GM19328 (cell line): ENCODE results near the gene U2AF1L4.

Source experiments
- ATAC-seq: cut with Tn5 transposase; IDR thresholded peaks from one replicate; pipeline ENCODE4 v1.9.1; 2021; ENCODE audit warnings: mild to moderate bottlenecking, moderate library complexity; ENCODE audit not compliant: unreplicated experiment

U2AF1L4 gene

DNA sequence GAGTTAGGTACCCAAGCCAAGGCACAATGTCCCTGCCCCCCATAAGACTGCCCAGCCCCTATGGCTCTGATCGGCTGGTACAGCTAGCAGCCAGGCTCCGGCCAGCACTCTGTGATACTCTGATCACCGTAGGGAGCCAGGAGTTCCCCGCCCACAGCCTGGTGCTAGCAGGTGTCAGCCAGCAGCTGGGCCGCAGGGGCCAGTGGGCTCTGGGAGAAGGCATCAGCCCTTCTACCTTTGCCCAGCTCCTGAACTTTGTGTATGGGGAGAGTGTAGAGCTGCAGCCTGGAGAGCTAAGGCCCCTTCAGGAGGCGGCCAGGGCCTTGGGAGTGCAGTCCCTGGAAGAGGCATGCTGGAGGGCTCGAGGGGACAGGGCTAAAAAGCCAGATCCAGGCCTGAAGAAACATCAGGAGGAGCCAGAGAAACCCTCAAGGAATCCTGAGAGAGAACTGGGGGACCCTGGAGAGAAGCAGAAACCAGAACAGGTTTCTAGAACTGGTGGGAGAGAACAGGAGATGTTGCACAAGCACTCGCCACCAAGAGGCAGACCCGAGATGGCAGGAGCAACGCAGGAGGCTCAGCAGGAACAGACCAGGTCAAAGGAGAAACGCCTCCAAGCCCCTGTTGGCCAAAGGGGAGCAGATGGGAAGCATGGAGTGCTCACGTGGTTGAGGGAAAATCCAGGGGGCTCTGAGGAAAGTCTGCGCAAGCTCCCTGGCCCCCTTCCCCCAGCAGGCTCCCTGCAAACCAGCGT lies 30.4 kb downstream of the U2AF1L4 start:
- ATAC-seq: no peak

DNA sequence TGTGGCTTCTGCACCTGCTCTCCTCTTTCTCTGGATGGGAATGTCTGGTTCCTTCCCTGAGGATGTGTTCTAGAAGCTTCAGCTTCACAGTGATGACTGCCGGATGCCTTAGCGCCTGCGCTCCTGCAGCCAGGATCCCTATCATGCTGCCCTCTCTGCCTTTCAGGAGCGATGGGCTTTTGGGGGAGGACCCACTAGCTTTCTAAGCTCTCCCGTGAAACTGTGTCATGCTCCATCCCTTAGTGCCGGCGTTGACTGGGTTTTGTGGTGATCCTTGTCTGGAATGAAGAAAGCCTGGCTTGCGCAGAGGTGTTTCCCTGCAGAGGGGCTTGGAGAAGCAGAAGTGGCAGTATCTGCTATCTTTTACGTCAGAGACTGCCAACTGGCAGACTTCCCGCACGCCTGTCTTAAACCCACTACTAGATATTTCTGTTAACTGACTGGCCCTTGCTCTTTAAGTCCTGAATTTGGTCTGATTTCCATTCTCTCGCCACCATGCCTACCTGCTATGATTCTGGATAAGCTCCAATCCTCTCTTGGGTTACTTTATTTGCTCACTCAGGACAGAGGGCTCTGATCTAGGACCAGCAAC lies 31.2 kb downstream of the U2AF1L4 start:
- ATAC-seq: no peak

DNA sequence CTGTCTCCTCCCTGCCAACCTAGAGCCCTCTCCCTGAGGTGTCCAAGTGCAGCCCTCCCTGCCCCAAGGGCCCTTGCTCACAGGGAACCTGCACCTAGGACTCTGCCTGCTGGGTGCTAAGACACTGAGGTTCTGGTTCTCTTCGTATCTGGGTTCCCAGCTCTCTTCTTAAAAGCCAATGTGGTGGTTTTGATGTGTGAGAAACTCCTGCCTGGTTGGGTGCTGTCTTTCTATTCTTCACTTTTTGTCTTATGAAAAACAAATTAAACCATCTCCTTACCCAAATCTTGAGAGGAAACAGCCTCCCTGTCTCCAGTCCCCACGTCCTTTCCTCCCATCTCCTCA lies 31.7 kb downstream of the U2AF1L4 start:
- no peak for ATAC-seq

- no peak for ATAC-seq
These were observed 32.4 kb downstream of the U2AF1L4 start for GRCh38 chr19:35712567-35713505.

DNA sequence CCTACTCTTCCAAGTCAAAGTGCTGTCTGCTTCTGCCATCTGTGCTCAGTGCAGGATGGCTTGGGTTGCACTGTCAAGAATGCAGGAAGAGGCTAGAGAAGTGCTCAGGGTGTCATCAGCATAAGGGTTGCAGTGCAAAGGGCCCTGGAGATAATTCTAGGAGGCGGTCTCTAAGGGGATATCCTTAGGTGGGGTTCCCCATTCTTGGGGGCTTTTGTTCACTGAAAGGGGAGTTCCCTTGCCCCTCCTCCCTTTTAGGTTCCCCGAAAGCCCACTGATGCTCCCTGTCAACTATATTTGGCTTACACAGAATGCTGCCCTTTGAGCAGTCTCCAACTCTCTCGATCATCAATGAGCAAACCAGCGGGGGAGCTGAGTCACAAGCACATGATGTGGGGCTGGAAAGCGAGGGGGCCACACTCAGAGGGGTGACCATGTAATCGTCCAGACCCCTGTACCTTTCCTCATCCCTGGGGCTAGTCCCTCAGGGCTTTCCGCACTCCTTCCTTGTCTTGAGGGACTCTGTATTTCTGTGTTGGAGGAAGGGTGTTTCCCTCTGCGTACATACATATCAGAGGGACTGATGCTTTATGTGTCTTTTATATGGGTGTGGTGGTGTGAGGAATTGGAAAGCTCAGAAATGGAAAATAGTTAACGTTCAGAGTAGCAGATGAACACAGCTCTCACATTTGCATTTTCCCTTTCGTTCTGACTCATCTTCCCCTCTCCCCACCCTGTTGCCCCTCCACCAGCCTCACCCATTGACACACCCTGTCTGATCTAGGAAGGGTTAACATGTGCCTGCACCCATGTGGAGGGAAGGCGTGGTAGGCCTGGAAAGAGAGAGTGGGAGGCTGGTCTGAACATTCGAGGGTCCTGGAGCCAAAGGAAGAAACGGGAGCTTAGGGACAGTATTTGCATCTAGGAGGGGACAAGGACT lies 34.2 kb downstream of the U2AF1L4 start:
- ATAC-seq: no peak

DNA sequence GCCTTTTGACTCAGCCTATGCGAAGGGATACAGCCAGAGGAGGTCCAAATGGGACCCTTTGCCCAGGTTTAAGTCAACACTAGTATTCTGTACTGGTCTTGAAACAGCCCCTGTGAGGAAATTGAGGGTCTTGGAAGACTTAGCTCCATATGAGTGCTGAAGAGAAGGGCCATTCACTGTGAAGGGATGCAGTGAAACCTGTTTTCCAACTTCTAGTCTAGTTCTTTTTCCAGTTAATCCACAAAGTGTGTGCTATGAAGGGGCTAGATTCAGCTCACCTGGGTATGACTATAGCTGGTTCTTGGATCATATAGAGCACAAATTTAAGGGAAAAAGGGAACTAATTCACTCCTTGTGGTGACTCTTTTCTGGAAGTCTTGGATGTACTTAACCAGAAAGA lies 36.8 kb downstream of the U2AF1L4 start:
- ATAC-seq: no peak

GRCh38 chr19:35704218-35704617 lies 41.0 kb downstream of the U2AF1L4 start, which contains the start of gene ZBTB32:
Gene ZBTB32, plus strand, starts transcription at chr19:35704558. Its CDS starts 10,069 bp downstream, at chr19:35714627.
- no peak for ATAC-seq

DNA sequence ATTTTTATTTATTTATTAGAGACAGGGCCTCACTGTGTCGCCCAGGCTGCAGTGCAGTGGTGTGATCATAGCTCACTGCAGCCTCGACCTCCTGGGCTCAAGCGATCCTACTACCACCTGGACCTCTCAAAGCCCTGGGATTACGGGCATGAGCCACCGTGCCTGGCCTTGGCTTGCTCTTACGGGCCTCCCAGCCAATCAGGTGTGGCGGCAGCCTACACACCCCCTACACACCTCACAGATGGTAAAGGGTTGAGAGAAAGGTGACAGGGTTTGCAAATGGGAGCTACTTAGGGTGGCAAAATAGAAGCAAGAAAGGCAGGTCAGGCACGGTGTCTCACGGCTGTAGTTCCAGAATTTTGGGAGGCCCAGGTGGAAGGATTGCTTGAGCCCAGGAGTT lies 41.9 kb downstream of the U2AF1L4 start:
- ATAC-seq: no peak

DNA sequence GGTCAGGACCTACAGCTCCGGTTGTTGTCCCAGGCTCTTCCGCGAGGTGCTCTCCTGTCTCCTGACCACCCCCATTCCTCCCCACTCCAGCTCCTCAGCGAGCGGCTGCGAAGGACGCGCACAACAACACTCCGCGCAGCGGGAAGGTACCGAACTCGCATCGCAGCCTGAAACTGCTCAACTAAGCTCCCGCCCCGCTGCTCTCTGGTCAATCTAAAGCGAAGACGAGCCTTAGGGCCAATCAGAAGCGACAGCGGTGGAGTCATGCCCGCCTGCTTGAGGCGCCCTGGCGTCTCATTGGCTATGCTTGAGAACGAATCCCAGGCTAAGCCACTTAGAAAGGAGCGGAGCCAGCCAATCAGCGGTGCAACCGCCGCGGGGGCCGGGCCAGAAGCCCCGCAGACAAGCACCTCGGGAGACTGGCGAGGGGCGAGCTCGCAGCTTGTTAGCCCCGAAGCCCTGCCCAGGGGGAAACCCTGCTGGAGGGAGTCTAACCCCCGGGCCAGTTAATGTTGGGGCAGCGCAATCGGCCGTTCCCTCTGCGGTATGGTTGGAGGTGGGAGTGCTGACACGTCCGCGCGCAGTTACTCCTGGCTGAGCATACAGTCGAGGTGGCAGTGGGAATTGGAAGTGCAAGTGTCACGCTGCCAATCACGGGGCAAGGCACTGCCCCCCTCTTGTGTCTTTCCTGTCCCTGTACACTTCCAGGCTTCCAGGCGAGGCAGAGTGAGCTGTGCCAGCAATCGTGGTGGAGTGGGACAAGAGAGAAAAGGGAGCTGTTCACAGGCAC lies 42.8 kb downstream of the U2AF1L4 start:
- peak; percentile 94 for ATAC-seq

DNA sequence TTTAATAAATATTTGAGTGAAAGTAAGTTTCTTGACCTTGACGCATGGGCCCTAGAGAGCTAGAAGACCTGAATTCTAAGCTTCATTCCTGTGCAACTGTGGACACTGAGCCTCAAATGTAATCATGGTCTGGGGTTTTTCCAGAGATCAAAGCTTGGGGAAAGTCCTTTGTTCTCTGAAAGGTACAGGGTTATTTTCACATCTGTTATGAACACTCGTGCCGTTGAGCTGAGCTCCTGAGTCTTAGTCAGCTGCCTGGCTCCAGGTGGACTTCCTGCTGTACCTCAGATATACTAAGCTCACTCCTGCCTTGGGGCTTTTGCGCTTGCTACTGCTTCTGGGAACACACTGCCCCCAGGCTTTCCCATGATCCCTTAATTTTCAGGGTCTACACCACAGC lies 48.4 kb downstream of the U2AF1L4 start:
- no peak for ATAC-seq

DNA sequence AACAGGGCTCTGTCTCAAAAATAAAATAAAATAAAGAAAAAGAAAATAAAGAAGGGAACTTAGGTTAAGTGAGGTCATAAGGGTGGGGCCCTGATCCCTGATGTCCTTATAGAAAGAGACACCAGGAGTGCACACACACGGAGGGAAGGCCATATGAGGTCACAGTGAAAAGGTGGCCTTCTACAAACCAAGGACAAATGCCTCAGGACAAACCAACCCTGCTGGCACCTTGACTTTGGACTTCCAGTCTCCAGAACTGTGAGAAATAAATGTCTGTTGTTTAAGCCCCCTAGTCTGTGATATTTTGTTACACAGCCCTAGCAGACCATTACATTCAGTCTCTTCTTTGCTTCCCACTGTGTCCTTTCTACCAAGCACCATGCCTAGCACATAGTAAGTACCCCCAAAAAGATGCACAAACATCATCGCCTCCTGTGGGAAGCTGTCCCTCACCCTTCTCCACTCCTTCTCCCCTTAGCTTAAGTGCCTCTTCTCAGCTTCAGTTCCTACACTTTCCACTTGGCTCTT lies 49.3 kb downstream of the U2AF1L4 start:
- ATAC-seq: no peak

DNA sequence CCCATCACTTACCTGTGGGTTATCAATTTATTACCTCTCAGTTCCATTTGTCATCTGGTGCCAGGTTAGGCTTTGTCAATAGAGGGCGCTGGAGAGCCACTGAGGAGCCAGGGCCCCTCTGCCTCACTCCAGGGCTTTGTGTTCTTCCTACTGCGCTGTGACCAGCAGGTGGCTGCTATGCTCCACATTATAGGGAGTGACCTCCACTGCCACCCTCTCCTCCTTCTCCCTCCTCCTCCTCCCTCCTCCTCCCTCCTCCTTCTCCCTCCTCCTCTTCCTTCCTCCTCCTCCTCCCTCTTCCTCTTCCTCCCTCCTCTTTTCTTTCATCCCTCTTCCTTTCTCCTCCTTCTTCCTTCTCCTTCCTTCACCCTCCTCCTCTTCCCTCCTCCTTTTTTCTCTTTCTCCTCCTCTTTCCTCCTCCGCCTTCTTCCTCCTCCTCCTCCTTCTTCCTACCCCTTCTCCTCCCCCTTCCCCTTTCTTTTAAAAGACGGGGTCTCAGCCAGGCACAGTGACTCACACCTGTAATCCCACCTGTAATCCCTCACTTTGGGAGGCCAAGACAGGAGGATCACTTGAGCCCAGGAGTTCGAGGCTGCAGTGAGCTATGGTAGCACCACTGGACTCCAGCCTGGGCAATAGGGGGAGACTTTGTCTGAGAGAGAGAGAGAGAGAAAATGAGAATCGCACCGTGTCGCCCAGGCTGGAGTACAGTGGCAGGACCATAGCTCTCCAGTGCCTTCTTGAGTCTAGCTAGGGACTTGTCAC lies 51.2 kb downstream of the U2AF1L4 start:
- peak; percentile 62 for ATAC-seq

- ATAC-seq: no peak
These were observed 51.8 kb downstream of the U2AF1L4 start for GRCh38 chr19:35693422-35693821.
